GM18520 (cell line): ENCODE results near the gene UCHL3.

Experiments
- ATAC-seq: cut with Tn5 transposase; IDR thresholded peaks from one replicate; pipeline ENCODE4 v1.9.1; 2021; ENCODE audit not compliant: unreplicated experiment

Gene UCHL3

GRCh38 chr13:75620020-75620419 lies 70.4 kb downstream of the UCHL3 start:
- no peak for ATAC-seq

GRCh38 chr13:75621147-75621546 lies 71.6 kb downstream of the UCHL3 start:
- no peak for ATAC-seq

- ATAC-seq = no peak
Observed at GRCh38 chr13:75628801-75629200, 79.2 kb downstream of the UCHL3 start.

- no peak for ATAC-seq
Observed at GRCh38 chr13:75633285-75633684, 83.7 kb downstream of the UCHL3 start.

GRCh38 chr13:75635101-75635827 lies 85.7 kb downstream of the UCHL3 start:
- no peak for ATAC-seq

GRCh38 chr13:75635828-75636435 lies 86.3 kb downstream of the UCHL3 start, which contains the start of gene LMO7:
LMO7 (plus strand) TSS chr13:75636330; CDS start chr13:75636658, 328 bp downstream.
- ATAC-seq = peak; percentile 51

GRCh38 chr13:75636436-75637180 lies 87.0 kb downstream of the UCHL3 start:
- peak; percentile 33 for ATAC-seq

- no peak for ATAC-seq
Observed at GRCh38 chr13:75637181-75637750, 87.7 kb downstream of the UCHL3 start.

GRCh38 chr13:75639454-75639853 lies 89.9 kb downstream of the UCHL3 start:
- ATAC-seq = no peak

GRCh38 chr13:75641026-75641425 lies 91.4 kb downstream of the UCHL3 start:
- ATAC-seq = no peak

- no peak for ATAC-seq
Observed at GRCh38 chr13:75643182-75643581, 93.6 kb downstream of the UCHL3 start.

GRCh38 chr13:75643693-75644092 lies 94.1 kb downstream of the UCHL3 start:
- no peak for ATAC-seq

GRCh38 chr13:75645141-75645540 lies 95.5 kb downstream of the UCHL3 start:
- no peak for ATAC-seq

GRCh38 chr13:75647126-75647784 lies 97.7 kb downstream of the UCHL3 start:
- ATAC-seq = peak; percentile 76

- ATAC-seq = no peak
Observed at GRCh38 chr13:75648446-75648845, 98.9 kb downstream of the UCHL3 start.

GRCh38 chr13:75651013-75651412 lies 101.4 kb downstream of the UCHL3 start:
- ATAC-seq = no peak

GRCh38 chr13:75652726-75653125 lies 103.1 kb downstream of the UCHL3 start:
- ATAC-seq = no peak
